IMR-90 (cell line): Measurements from ENCODE around the gene JPH4.

Source experiments
- CEBPB ChIP-seq: IDR thresholded peaks from 2 replicates; pipeline ENCODE4 v1.6.1; 2012; ENCODE audit warnings: low read depth, low read length, improper control_type of control experiment
- CTCF ChIP-seq: conservative IDR thresholded peaks from 2 replicates; pipeline ENCODE4 v1.5.1; 2012; ENCODE audit warnings: mild to moderate bottlenecking, low read depth, low read length, improper control_type of control experiment
- POLR2A ChIP-seq: IDR thresholded peaks from 2 replicates; pipeline ENCODE4 v1.6.1; 2012; ENCODE audit warnings: mild to moderate bottlenecking, low read depth, low read length

DNA sequence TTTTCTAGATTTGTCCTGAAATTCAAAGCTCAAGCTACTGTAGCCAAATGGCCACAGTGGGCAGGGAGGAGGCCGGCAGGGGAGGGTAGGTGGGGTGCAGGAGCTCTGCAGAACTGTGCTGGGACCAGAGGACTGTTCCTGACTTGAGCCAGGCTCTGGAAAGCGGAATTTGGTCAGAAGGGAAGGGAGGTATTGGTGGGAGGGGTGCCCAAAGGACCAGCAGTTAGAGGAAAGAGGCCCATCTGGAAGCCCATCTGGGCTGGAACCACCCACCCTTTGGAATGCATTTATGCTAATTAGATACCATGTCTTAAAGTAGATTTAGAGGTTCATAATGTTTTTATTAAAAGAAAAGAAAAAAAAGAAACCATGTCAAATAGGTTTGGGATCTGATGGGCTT is 24.5 kb upstream of the JPH4 start:
- TF ChIP-seq CTCF (no peak), POLR2A (no peak), CEBPB (no peak)
